Fibroblast of the aortic adventitia (primary cell): ENCODE measurements around the gene DGKD. TPM values are rescaled to one million over a fixed set of nuclear protein-coding genes. Genes with fewer than 3 reads are reported as not detected.
A peak's percentile ranks its signal among the peaks of the same experiment; 100 is the strongest.

Experiments used
- DNase-seq: peaks from one replicate; pipeline ENCODE4 v3.0.0-alpha.2; 2010; ENCODE audit warnings: low read depth
- H3K4me3 ChIP-seq: 2 replicates; pipeline ENCODE4 v1.5.1; 2011; ENCODE audit warnings: low read depth, mild to moderate bottlenecking, control low read depth, low read length, moderate library complexity
- CTCF ChIP-seq: IDR thresholded peaks from 2 replicates; pipeline ENCODE4 v1.5.1; 2011; ENCODE audit warnings: mild to moderate bottlenecking, low read length, control low read depth, inconsistent platforms; ENCODE audit not compliant: insufficient read depth
- total RNA-seq: library from RNA; depleted of rRNA; stranded (reverse); fragments of >200 nt; gene quantifications from 2 replicates; pipeline ENCODE4 v1.2.3, GENCODE V29; 2012; ENCODE audit warnings: low replicate concordance

DGKD gene
- total RNA-seq, 1 donor = 4.1 TPM

GRCh38 chr2:233402789-233403188 is 48.5 kb downstream of the DGKD start:
- TF ChIP-seq CTCF = no peak
- DNase-seq = no peak
- no peak overlapping the region for H3K4me3 ChIP-seq

GRCh38 chr2:233404222-233404621 is 49.9 kb downstream of the DGKD start:
- TF ChIP-seq CTCF = peak; percentile 72
- H3K4me3 ChIP-seq = no peak overlapping the region
- DNase-seq = peak; percentile 53

GRCh38 chr2:233406865-233407264 is 52.6 kb downstream of the DGKD start:
- DNase-seq = no peak
- no peak for TF ChIP-seq CTCF
- no peak overlapping the region for H3K4me3 ChIP-seq

GRCh38 chr2:233407771-233408181 is 53.5 kb downstream of the DGKD start:
- H3K4me3 ChIP-seq = no peak overlapping the region
- no peak for TF ChIP-seq CTCF
- peak; percentile 94 for DNase-seq

GRCh38 chr2:233408366-233409285 is 54.3 kb downstream of the DGKD start:
- no peak for DNase-seq
- H3K4me3 ChIP-seq = no peak overlapping the region
- no peak for TF ChIP-seq CTCF

GRCh38 chr2:233409286-233409991 is 55.1 kb downstream of the DGKD start:
- DNase-seq = peak; percentile 68
- TF ChIP-seq CTCF = no peak
- H3K4me3 ChIP-seq = no peak overlapping the region
